ENCODE results near the gene PRKCE. TPM values are rescaled to one million over a fixed set of nuclear protein-coding genes. Genes with fewer than 3 reads are reported as not detected.

Gene PRKCE
- total and polyA plus RNA-seq, 7 donors = 3.0 to 22.8 (median 16.1) TPM

GRCh38 chr2:45834372-45834771 lies 182.9 kb downstream of the PRKCE start:
- peaks cover 10% of the 10 kb centered on the region for H3K9me3 ChIP-seq
- H3K27me3 ChIP-seq (ENCODE audit: insufficient read depth in 3 of 3, low read length in 2 of 3) = no peaks in the 10 kb centered on the region
- 95 to 97% (median 96%) methylated on average over 6 of the region's 6 CpGs for WGBS, 3 donors
- no peak overlapping the region for H3K27ac ChIP-seq
- no peak overlapping the region for H3K4me3 ChIP-seq
- intact Hi-C loops (cut with DNase I) = no loop called here
- no peaks in the 10 kb centered on the region for H3K36me3 ChIP-seq (ENCODE audit: insufficient read depth in 1 of 2, low read depth in 1 of 2)
- TF ChIP-seq CTCF (IDR thresholded peaks at IDR 0.05) = no peak
- DNase-seq (no peak), ATAC-seq (no peak)
- no peaks in the 10 kb centered on the region for H3K4me1 ChIP-seq

GRCh38 chr2:45834858-45835257 lies 183.4 kb downstream of the PRKCE start:
- Histone ChIP-seq H3K4me1 (no peaks in the 10 kb centered on the region), H3K36me3 (ENCODE audit: insufficient read depth in 1 of 2, low read depth in 1 of 2) (no peaks in the 10 kb centered on the region), H3K4me3 (no peak overlapping the region), H3K27ac (no peak overlapping the region), H3K9me3 (peaks cover 10% of the 10 kb centered on the region), H3K27me3 (ENCODE audit: insufficient read depth in 3 of 3, low read length in 2 of 3) (no peaks in the 10 kb centered on the region)
- no peak for TF ChIP-seq CTCF (IDR thresholded peaks at IDR 0.05)
- ATAC-seq (no peak), DNase-seq (no peak)
- intact Hi-C loops (cut with DNase I) = no loop called here
- WGBS, 3 donors = 93 to 95% (median 93%) methylated on average over 5 of the region's 5 CpGs

- Histone ChIP-seq H3K36me3 (ENCODE audit: insufficient read depth in 1 of 2, low read depth in 1 of 2) (no peaks in the 10 kb centered on the region), H3K4me3 (no peak overlapping the region), H3K4me1 (no peaks in the 10 kb centered on the region), H3K27ac (no peak overlapping the region), H3K27me3 (ENCODE audit: insufficient read depth in 3 of 3, low read length in 2 of 3) (no peaks in the 10 kb centered on the region), H3K9me3 (no peaks in the 10 kb centered on the region)
- 63 to 98% (median 81%) methylated on average over 3 of the region's 3 CpGs for WGBS, 3 donors
- DNase-seq = no peak
- intact Hi-C loops (cut with DNase I) = no loop called here
- no peak for TF ChIP-seq CTCF (IDR thresholded peaks at IDR 0.05)
- no peak for ATAC-seq
These were observed 184.8 kb downstream of the PRKCE start for GRCh38 chr2:45836316-45836715.

GRCh38 chr2:45836740-45837139 lies 185.3 kb downstream of the PRKCE start:
- DNase-seq (no peak), ATAC-seq (no peak)
- TF ChIP-seq CTCF (IDR thresholded peaks at IDR 0.05) = no peak
- 86 to 91% (median 89%) methylated on average over 3 of the region's 3 CpGs for WGBS, 3 donors
- Histone ChIP-seq H3K27ac (no peak overlapping the region), H3K4me3 (no peak overlapping the region), H3K4me1 (no peaks in the 10 kb centered on the region), H3K27me3 (ENCODE audit: insufficient read depth in 3 of 3, low read length in 2 of 3) (no peaks in the 10 kb centered on the region), H3K9me3 (no peaks in the 10 kb centered on the region), H3K36me3 (ENCODE audit: insufficient read depth in 1 of 2, low read depth in 1 of 2) (no peaks in the 10 kb centered on the region)
- intact Hi-C loops (cut with DNase I) = no loop called here

- intact Hi-C loops (cut with DNase I) = no loop called here
- no peak for DNase-seq
- 83 to 96% (median 85%) methylated on average over 7 of the region's 7 CpGs for WGBS, 3 donors
These were observed 186.4 kb downstream of the PRKCE start for GRCh38 chr2:45837812-45838341.

More at GRCh38 chr2:45837812-45838341, 186.4 kb downstream of the PRKCE start:
- no peak for ATAC-seq
- TF ChIP-seq CTCF (IDR thresholded peaks at IDR 0.05) = no peak
- H3K36me3 ChIP-seq (ENCODE audit: insufficient read depth in 1 of 2, low read depth in 1 of 2) = no peaks in the 10 kb centered on the region
- no peak overlapping the region for H3K4me3 ChIP-seq
- no peaks in the 10 kb centered on the region for H3K27me3 ChIP-seq (ENCODE audit: insufficient read depth in 3 of 3, low read length in 2 of 3)
- H3K27ac ChIP-seq = no peak overlapping the region
- no peaks in the 10 kb centered on the region for H3K9me3 ChIP-seq
- H3K4me1 ChIP-seq = no peaks in the 10 kb centered on the region

Measured in psoas muscle (tissue), 8 donors.